Loucy (cell line): Measurements from ENCODE around the gene CENPH.
"Not testable (repeated sequence)": the region's sequence is repeated elsewhere in the genome, so short reads cannot be mapped to it uniquely, and the experiment has no call there.

Experiments
- H2AFZ ChIP-seq: fragments of 200-600 bp; sonication (generic); 2 replicates; pipeline ENCODE4 v1.6.0; 2016; ENCODE audit warnings: antibody characterized with exemption, mild to moderate bottlenecking, low read length, moderate library complexity
- H3F3A ChIP-seq: fragments of 200-600 bp; 2 replicates; pipeline ENCODE4 v1.6.0; 2016; ENCODE audit warnings: antibody characterized with exemption, low read depth, mild to moderate bottlenecking
- H3K27me3 ChIP-seq: fragments of 200-600 bp; sonication (generic); 2 replicates; pipeline ENCODE4 v1.6.1; 2014; ENCODE audit warnings: low read length, mild to moderate bottlenecking; ENCODE audit not compliant: insufficient read depth, poor library complexity, severe bottlenecking
- H3K36me3 ChIP-seq: fragments of 200-600 bp; sonication (generic); 2 replicates; pipeline ENCODE4 v1.6.1; 2016; ENCODE audit warnings: low read length; ENCODE audit not compliant: insufficient read depth
- H3K4me1 ChIP-seq: fragments of 200-600 bp; sonication (generic); 2 replicates; pipeline ENCODE4 v1.5.1; 2014; ENCODE audit warnings: low read length, mild to moderate bottlenecking; ENCODE audit not compliant: insufficient read depth, poor library complexity, severe bottlenecking
- H3K4me2 ChIP-seq: fragments of 200-600 bp; sonication (generic); 2 replicates; pipeline ENCODE4 v1.6.0; 2014; ENCODE audit warnings: antibody characterized with exemption, low read length, low read depth, mild to moderate bottlenecking; ENCODE audit not compliant: poor library complexity, severe bottlenecking
- H3K4me3 ChIP-seq: fragments of 200-600 bp; sonication (generic); 2 replicates; pipeline ENCODE4 v1.5.1; 2014; ENCODE audit warnings: low read length, mild to moderate bottlenecking, mixed read lengths; ENCODE audit not compliant: poor library complexity, severe bottlenecking
- H3K79me2 ChIP-seq: fragments of 200-600 bp; sonication (generic); 2 replicates; pipeline ENCODE4 v1.6.1; 2014; ENCODE audit warnings: low read length; ENCODE audit not compliant: insufficient read depth
- H3K9ac ChIP-seq: fragments of 200-600 bp; sonication (generic); 2 replicates; pipeline ENCODE4 v1.6.0; 2014; ENCODE audit warnings: mild to moderate bottlenecking, low read depth, low read length, moderate library complexity; ENCODE audit not compliant: poor library complexity, severe bottlenecking
- H3K9me2 ChIP-seq: fragments of 200-600 bp; sonication (generic); replicated peaks from 2 replicates; pipeline ENCODE4 v1.6.1; 2016; ENCODE audit warnings: low read depth, low read length, mixed read lengths
- H3K9me3 ChIP-seq: fragments of 200-600 bp; sonication (generic); 2 replicates; pipeline ENCODE4 v1.6.1; 2014; ENCODE audit warnings: mild to moderate bottlenecking, antibody characterized with exemption, low read length, low read depth; ENCODE audit not compliant: insufficient read depth
- H4K20me1 ChIP-seq: fragments of 200-600 bp; sonication (generic); 2 replicates; pipeline ENCODE4 v1.6.0; 2014; ENCODE audit warnings: antibody characterized with exemption, low read length, mild to moderate bottlenecking; ENCODE audit not compliant: insufficient read depth, poor library complexity, severe bottlenecking
- CTCF ChIP-seq: fragments of 200-600 bp; sonication (generic); conservative IDR thresholded peaks from 2 replicates; pipeline ENCODE4 v1.5.1; 2014; ENCODE audit warnings: mild to moderate bottlenecking, antibody characterized with exemption, low read length
- EZH2phosphoT487 ChIP-seq: fragments of 200-600 bp; IDR thresholded peaks from 2 replicates; pipeline ENCODE4 v1.6.1; 2018; ENCODE audit warnings: antibody characterized with exemption, mild to moderate bottlenecking, moderate library complexity, borderline replicate concordance

The CENPH gene

DNA sequence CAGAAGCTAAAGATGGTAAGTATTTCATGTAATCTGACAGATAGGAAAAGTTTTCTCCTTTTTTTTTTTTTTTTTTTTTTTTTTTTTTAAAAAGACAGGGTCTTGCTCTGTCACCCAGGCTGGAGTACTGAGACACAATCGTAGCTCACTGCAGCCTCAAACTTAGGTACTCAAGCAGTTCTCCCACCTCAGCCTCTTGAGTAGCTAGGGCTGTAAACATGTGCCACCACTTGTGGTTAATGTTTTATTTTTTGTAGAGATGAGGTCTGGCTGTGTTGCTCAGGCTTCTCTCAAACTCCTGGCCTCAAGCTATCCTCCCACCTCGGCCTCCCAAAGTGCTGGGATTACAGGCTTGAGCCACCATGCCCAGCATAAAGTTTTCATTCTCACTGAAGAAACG, 63.1 kb downstream of the CENPH start:
- Histone ChIP-seq H3F3A (no peaks in the 10 kb centered on the region), H3K4me3 (no peak overlapping the region), H3K27me3 (no peaks in the 10 kb centered on the region), H3K9ac (no peak overlapping the region), H4K20me1 (no peaks in the 10 kb centered on the region), H3K9me3 (peaks cover 7% of the 10 kb centered on the region; the same call in 1 of the 2 replicates), H2AFZ (no peak overlapping the region), H3K9me2 (no peaks in the 10 kb centered on the region), H3K79me2 (peaks cover 25% of the 10 kb centered on the region; the same call in 1 of the 2 replicates), H3K4me1 (no peaks in the 10 kb centered on the region), H3K4me2 (no peak overlapping the region), H3K36me3 (peaks cover 25% of the 10 kb centered on the region; the same call in 1 of the 2 replicates)
- TF ChIP-seq EZH2phosphoT487 (no peak), CTCF (no peak)

- H3K9ac ChIP-seq, H3K27me3 ChIP-seq, H3K9me3 ChIP-seq, H3K79me2 ChIP-seq, H3K4me3 ChIP-seq, H3F3A ChIP-seq, H4K20me1 ChIP-seq, H3K9me2 ChIP-seq, H3K4me1 ChIP-seq, H2AFZ ChIP-seq, H3K4me2 ChIP-seq: not testable (repeated sequence)
- H3K36me3 ChIP-seq = peaks cover 56% of the 10 kb centered on the region; the same call in 1 of the 2 replicates
Observed at GRCh38 chr5:69255940-69256339, 66.6 kb downstream of the CENPH start.

- Histone ChIP-seq H3K79me2 (no peaks in the 10 kb centered on the region), H3K9me2 (no peaks in the 10 kb centered on the region), H3K36me3 (peaks cover 61% of the 10 kb centered on the region; the same call in 1 of the 2 replicates), H3K27me3 (no peaks in the 10 kb centered on the region), H4K20me1 (no peaks in the 10 kb centered on the region), H3K4me1 (no peaks in the 10 kb centered on the region), H3K4me3 (no peak overlapping the region), H3K4me2 (no peak overlapping the region), H3K9ac (no peak overlapping the region), H3F3A (no peaks in the 10 kb centered on the region), H2AFZ (no peak overlapping the region), H3K9me3 (no peaks in the 10 kb centered on the region)
- TF ChIP-seq CTCF (no peak), EZH2phosphoT487 (no peak)
Observed at GRCh38 chr5:69257577-69257976, 68.2 kb downstream of the CENPH start.
